Gastroesophageal sphincter (tissue), 3 donors: Measurements from ENCODE around the gene DOCK4.

ENCODE experiments used
- CTCF ChIP-seq, 4 experiments: fragments of 200-600 bp in 2 of 4; fragments of 450-650 bp in 2 of 4; sonication (generic) in 1 of 4; IDR thresholded peaks; one replicate each; pipeline ENCODE4 v1.5.1; 2017 to 2019; ENCODE audit warnings: antibody characterized with exemption in 4 of 4, mild to moderate bottlenecking in 2 of 4, moderate library complexity in 2 of 4
- EP300 ChIP-seq: sonication (generic); formaldehyde crosslinking; IDR thresholded peaks from one replicate; pipeline ENCODE4 v1.6.1; 2017; ENCODE audit warnings: antibody characterized with exemption, mild to moderate bottlenecking
- POLR2A ChIP-seq, 2 donors: fragments of 450-650 bp; IDR thresholded peaks; one replicate each; pipeline ENCODE4 v1.6.1; 2017; ENCODE audit warnings: antibody characterized with exemption in 2 of 2, mild to moderate bottlenecking in 2 of 2, moderate library complexity in 1 of 2

DNA sequence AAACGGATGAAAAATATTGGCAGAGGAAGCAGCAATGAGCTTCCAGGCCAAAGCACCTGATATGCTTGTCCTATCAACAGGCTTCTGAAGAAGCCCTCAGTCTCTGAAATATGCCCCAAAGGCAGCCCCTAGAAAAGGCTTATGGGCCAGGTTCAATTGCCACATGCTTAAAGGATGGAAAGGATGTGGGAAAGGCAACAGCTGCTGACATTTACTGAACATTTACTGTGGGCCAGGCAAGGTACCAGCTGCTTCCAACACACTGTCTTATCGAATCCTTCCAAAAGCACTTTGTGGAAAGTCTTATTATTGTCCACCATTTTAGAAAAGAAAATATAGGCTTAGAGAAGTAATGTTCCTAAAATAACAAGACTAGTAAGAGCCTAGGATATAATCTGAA, 56.5 kb downstream of the DOCK4 start:
- no peak for TF ChIP-seq CTCF (IDR thresholded peaks at IDR 0.05)
- no peak for TF ChIP-seq EP300
- no peak for TF ChIP-seq POLR2A (IDR thresholded peaks at IDR 0.05)
